ENCODE measurements around the gene RAB30. TPM values are rescaled to one million over a fixed set of nuclear protein-coding genes. Genes with fewer than 3 reads are reported as not detected.

The RAB30 gene
- total and polyA plus RNA-seq, 2 experiments from 2014 or later: 2.5 to 10.2 TPM

- TF ChIP-seq EZH2 (IDR thresholded peaks at IDR 0.05; ENCODE audit: borderline replicate concordance): no peak
- no peak for TF ChIP-seq EZH2phosphoT487 (IDR thresholded peaks at IDR 0.05; ENCODE audit: low read depth, severe bottlenecking, unreplicated experiment)
- TF ChIP-seq CTCF (IDR thresholded peaks at IDR 0.05; ENCODE audit: poor library complexity): no peak
- H3K79me2 ChIP-seq: peaks cover 3% of the 10 kb centered on the region
- 98% methylated on average over 4 of the region's 4 CpGs for WGBS (ENCODE audit: low lambda C conversion rate, missing lambda C conversion rate)
These were observed 32.1 kb downstream of the RAB30 start for GRCh38 chr11:83039566-83039965.

GRCh38 chr11:83037877-83038276 is 33.8 kb downstream of the RAB30 start:
- Histone ChIP-seq H3K79me2 (peaks cover 3% of the 10 kb centered on the region), H3K4me3 (no peak overlapping the region), H3K36me3 (replicated peaks; ENCODE audit: insufficient read depth, low read depth) (no peaks in the 10 kb centered on the region)

More at GRCh38 chr11:83039566-83039965, 32.1 kb downstream of the RAB30 start:
- no peak for DNase-seq (ENCODE audit: low spot score)
- no peak overlapping the region for H3K4me2 ChIP-seq
- H3K4me1 ChIP-seq (ENCODE audit: insufficient read depth): peaks cover 5% of the 10 kb centered on the region
- no peak overlapping the region for H3K4me3 ChIP-seq
- H3K27ac ChIP-seq: no peak overlapping the region
- H3K36me3 ChIP-seq (replicated peaks; ENCODE audit: insufficient read depth, low read depth): no peaks in the 10 kb centered on the region
- no peaks in the 10 kb centered on the region for H3K27me3 ChIP-seq
- H4K20me1 ChIP-seq (ENCODE audit: insufficient read depth, poor library complexity, severe bottlenecking): no peaks in the 10 kb centered on the region
- H3K9me2 ChIP-seq (replicated peaks; ENCODE audit: insufficient read depth): no peaks in the 10 kb centered on the region
- no peak overlapping the region for H2AFZ ChIP-seq
- no peaks in the 10 kb centered on the region for H3K9me3 ChIP-seq (ENCODE audit: low read depth)

GRCh38 chr11:83036701-83037100 is 35.0 kb downstream of the RAB30 start:
- Histone ChIP-seq H3K9me2 (replicated peaks; ENCODE audit: insufficient read depth) (no peaks in the 10 kb centered on the region), H3K36me3 (replicated peaks; ENCODE audit: insufficient read depth, low read depth) (no peaks in the 10 kb centered on the region), H2AFZ (no peak overlapping the region), H3K27me3 (no peaks in the 10 kb centered on the region), H4K20me1 (ENCODE audit: insufficient read depth, poor library complexity, severe bottlenecking) (no peaks in the 10 kb centered on the region), H3K4me3 (no peak overlapping the region), H3K9me3 (ENCODE audit: low read depth) (no peaks in the 10 kb centered on the region), H3K4me2 (no peak overlapping the region), H3K4me1 (ENCODE audit: insufficient read depth) (peaks cover 21% of the 10 kb centered on the region), H3K79me2 (peaks cover 3% of the 10 kb centered on the region), H3K27ac (no peak overlapping the region)
- 73% methylated on average over 5 of the region's 5 CpGs for WGBS (ENCODE audit: low lambda C conversion rate, missing lambda C conversion rate)
- DNase-seq (ENCODE audit: low spot score): no peak
- no peak for TF ChIP-seq EZH2phosphoT487 (IDR thresholded peaks at IDR 0.05; ENCODE audit: low read depth, severe bottlenecking, unreplicated experiment)
- no peak for TF ChIP-seq CTCF (IDR thresholded peaks at IDR 0.05; ENCODE audit: poor library complexity)
- TF ChIP-seq EZH2 (IDR thresholded peaks at IDR 0.05; ENCODE audit: borderline replicate concordance): no peak

More at GRCh38 chr11:83037877-83038276, 33.8 kb downstream of the RAB30 start:
- no peaks in the 10 kb centered on the region for H4K20me1 ChIP-seq (ENCODE audit: insufficient read depth, poor library complexity, severe bottlenecking)
- no peak for TF ChIP-seq EZH2 (IDR thresholded peaks at IDR 0.05; ENCODE audit: borderline replicate concordance)
- no peak for TF ChIP-seq EZH2phosphoT487 (IDR thresholded peaks at IDR 0.05; ENCODE audit: low read depth, severe bottlenecking, unreplicated experiment)
- TF ChIP-seq CTCF (IDR thresholded peaks at IDR 0.05; ENCODE audit: poor library complexity): no peak
- WGBS (ENCODE audit: low lambda C conversion rate, missing lambda C conversion rate): 61% methylated on average over 4 of the region's 4 CpGs
- H3K4me2 ChIP-seq: no peak overlapping the region
- no peaks in the 10 kb centered on the region for H3K9me3 ChIP-seq (ENCODE audit: low read depth)
- H3K27ac ChIP-seq: no peak overlapping the region
- H3K4me1 ChIP-seq (ENCODE audit: insufficient read depth): peaks cover 21% of the 10 kb centered on the region
- no peak for DNase-seq (ENCODE audit: low spot score)
- H2AFZ ChIP-seq: no peak overlapping the region
- H3K9me2 ChIP-seq (replicated peaks; ENCODE audit: insufficient read depth): no peaks in the 10 kb centered on the region
- H3K27me3 ChIP-seq: no peaks in the 10 kb centered on the region

Data from hepatocyte (in vitro differentiated cells).